Gastrocnemius medialis (tissue), 4 donors: Measurements from ENCODE around the gene ICAM5. TPM values are rescaled to one million over a fixed set of nuclear protein-coding genes. Genes with fewer than 3 reads are reported as not detected.

Experiments used
- ATAC-seq, 2 donors: fragments of 150-250 bp; one replicate each; pipeline ENCODE4 v1.9.1; 2016
- DNase-seq, 2 donors: peaks; one replicate each; pipeline ENCODE4 v3.0.0-alpha.2; 2019
- H3K27ac ChIP-seq, 4 donors: fragments of 200-600 bp; sonication (generic); 1 replicate in 1 of 4; 2 replicates in 3 of 4; pipeline ENCODE4 v1.5.1; 2016 to 2018; ENCODE audit warnings: mild to moderate bottlenecking in 2 of 4, moderate library complexity in 1 of 4
- H3K27me3 ChIP-seq, 3 donors: fragments of 200-600 bp; sonication (generic) in 2 of 3; 1 replicate in 1 of 3; 2 replicates in 2 of 3; pipeline versions ENCODE4 v1.5.1 to v1.6.0; 2016 to 2019; ENCODE audit warnings: mild to moderate bottlenecking in 1 of 3, moderate library complexity in 1 of 3
- H3K36me3 ChIP-seq, 2 donors: fragments of 200-600 bp; sonication (generic) in 1 of 2; one replicate each; pipeline ENCODE4 v1.5.1; 2017 to 2018
- H3K4me1 ChIP-seq, 2 donors: fragments of 200-600 bp; sonication (generic) in 1 of 2; one replicate each; pipeline ENCODE4 v1.5.1; 2016 to 2017; ENCODE audit warnings: mild to moderate bottlenecking in 2 of 2
- H3K4me3 ChIP-seq, 4 donors: fragments of 200-600 bp; sonication (generic) in 3 of 4; 1 replicate in 1 of 4; 2 replicates in 3 of 4; pipeline ENCODE4 v1.5.1; 2016 to 2019; ENCODE audit warnings: mild to moderate bottlenecking in 2 of 4
- H3K9me3 ChIP-seq, 3 donors: fragments of 200-600 bp; sonication (generic) in 2 of 3; 1 replicate in 1 of 3; 2 replicates in 2 of 3; pipeline ENCODE4 v1.5.1; 2016 to 2019
- CTCF ChIP-seq, 5 experiments: fragments of 450-650 bp in 3 of 5; fragments of 200-600 bp in 2 of 5; sonication (generic) in 2 of 5; IDR thresholded peaks in 4 of 5; conservative IDR thresholded peaks in 1 of 5; 1 replicate in 4 of 5; 2 replicates in 1 of 5; pipeline ENCODE4 v1.5.1; 2016 to 2019; ENCODE audit warnings: antibody characterized with exemption in 5 of 5, mild to moderate bottlenecking in 3 of 5, moderate library complexity in 3 of 5
- POLR2A ChIP-seq, 2 donors: fragments of 450-650 bp; IDR thresholded peaks; one replicate each; pipeline ENCODE4 v1.6.1; 2017; ENCODE audit warnings: antibody characterized with exemption in 2 of 2, mild to moderate bottlenecking in 2 of 2, moderate library complexity in 2 of 2
- in situ Hi-C, 4 donors: fragments of 200-750 bp; cut with MboI; loops; one replicate each; pipeline versions ENCODE4 v1.15.0 to v1.8.0; 2017; ENCODE audit warnings: low sequenced_read_pairs in 4 of 4
- intact Hi-C: fragments of 100-400 bp; cut with DNase I; formaldehyde crosslinking; loops from one replicate; pipeline ENCODE4 v1.15.1; 2023; ENCODE audit warnings: low total_unique reads
- total RNA-seq, 4 donors: library from RNA; depleted of rRNA; stranded (reverse); fragments of >200 nt; gene quantifications; one replicate each; pipeline versions ENCODE4 v1.1.0 to v1.2.3, GENCODE V29; 2016

ICAM5 gene
- total RNA-seq, 4 donors from 2014 or later: not detected

- no peaks in the 10 kb centered on the region for H3K27me3 ChIP-seq
- peak; percentile 28 to 77 for DNase-seq
- TF ChIP-seq CTCF (IDR thresholded peaks at IDR 0.05 in 4 of 5, conservative IDR thresholded peaks at IDR 0.05 in 1 of 5) (peak; percentile 16 to 79 (median 63)), POLR2A (IDR thresholded peaks at IDR 0.05) (no peak)
- H3K27ac ChIP-seq: peak overlapping the region in 1 of 4 donors; percentile 43
- H3K4me1 ChIP-seq: no peaks in the 10 kb centered on the region
- intact Hi-C loops: loop anchor here (2.0 kb wide), 1 partner anchor 129 kb away; no protein-coding TSS in a partner anchor
- ATAC-seq: peak in 1 of 2 donors; percentile 86
- H3K9me3 ChIP-seq: no peaks in the 10 kb centered on the region
- H3K4me3 ChIP-seq: no peak overlapping the region
- in situ Hi-C loops: no loop called here
- peaks cover 0 to 49% of the 10 kb centered on the region in 2 donors for H3K36me3 ChIP-seq
Measured at GRCh38 chr19:10259162-10259905, 30.4 kb upstream of the ICAM5 start.

GRCh38 chr19:10260141-10260584 is 29.6 kb upstream of the ICAM5 start:
- H3K27me3 ChIP-seq: no peaks in the 10 kb centered on the region
- DNase-seq: no peak
- peaks cover 0 to 41% of the 10 kb centered on the region in 2 donors for H3K36me3 ChIP-seq
- H3K9me3 ChIP-seq: no peaks in the 10 kb centered on the region
- no peaks in the 10 kb centered on the region for H3K4me1 ChIP-seq
- H3K4me3 ChIP-seq: no peak overlapping the region
- H3K27ac ChIP-seq: no peak overlapping the region
- ATAC-seq: no peak
- in situ Hi-C loops: no loop called here
- intact Hi-C loops: no loop called here
- no peak for TF ChIP-seq CTCF (IDR thresholded peaks at IDR 0.05 in 4 of 5, conservative IDR thresholded peaks at IDR 0.05 in 1 of 5)
- TF ChIP-seq POLR2A (IDR thresholded peaks at IDR 0.05): no peak

GRCh38 chr19:10262771-10263170 is 27.0 kb upstream of the ICAM5 start:
- ATAC-seq (no peak), DNase-seq (no peak)
- intact Hi-C loops: no loop called here
- Histone ChIP-seq H3K27ac (no peak overlapping the region), H3K27me3 (no peaks in the 10 kb centered on the region), H3K4me1 (no peaks in the 10 kb centered on the region), H3K4me3 (no peak overlapping the region), H3K36me3 (peaks cover 0 to 17% of the 10 kb centered on the region in 2 donors), H3K9me3 (no peaks in the 10 kb centered on the region)
- in situ Hi-C loops: no loop called here
- TF ChIP-seq CTCF (IDR thresholded peaks at IDR 0.05 in 4 of 5, conservative IDR thresholded peaks at IDR 0.05 in 1 of 5): no peak
- no peak for TF ChIP-seq POLR2A (IDR thresholded peaks at IDR 0.05)

- ATAC-seq (no peak), DNase-seq (no peak)
- H3K27me3 ChIP-seq: peaks cover 7 to 24% (median 18%) of the 10 kb centered on the region in 3 donors
- in situ Hi-C loops (loop anchor here (5.0 kb wide), 1 partner anchor 121 kb away; no protein-coding TSS in a partner anchor), intact Hi-C loops (no loop called here)
- peaks cover 5 to 21% of the 10 kb centered on the region in 2 donors for H3K4me1 ChIP-seq
- no peaks in the 10 kb centered on the region for H3K36me3 ChIP-seq
- no peak overlapping the region for H3K27ac ChIP-seq
- TF ChIP-seq CTCF (IDR thresholded peaks at IDR 0.05 in 4 of 5, conservative IDR thresholded peaks at IDR 0.05 in 1 of 5) (no peak), POLR2A (IDR thresholded peaks at IDR 0.05) (no peak)
- no peaks in the 10 kb centered on the region for H3K9me3 ChIP-seq
- no peak overlapping the region for H3K4me3 ChIP-seq
Measured at GRCh38 chr19:10266706-10267105, 23.0 kb upstream of the ICAM5 start.
